HEK293 (cell line): ENCODE measurements around the gene MRPL21.

ENCODE experiments used
- CTCF ChIA-PET: fragments of 350-600 bp; formaldehyde crosslinking; extraction: SDS; loops from one replicate; lab custom pipeline; 2021; ENCODE audit warnings: antibody characterized with exemption; lab: Yijun Ruan, JAX
- POLR2A ChIA-PET: fragments of 300-600 bp; formaldehyde crosslinking; extraction: SDS; loops from one replicate; lab custom pipeline; 2020; ENCODE audit warnings: antibody characterized with exemption, inconsistent platforms; lab: Yijun Ruan, JAX
- H3K27ac ChIP-seq: fragments of 200-500 bp; sonication (Bioruptor generic); 2 replicates; pipeline ENCODE4 v1.5.1; 2014; ENCODE audit warnings: low read depth, low read length, control low read depth, inconsistent platforms; ENCODE audit errors: extremely low read depth
- H3K36me3 ChIP-seq, 2 experiments: fragments of 200-500 bp in 1 of 2; sonication (Bioruptor generic) in 1 of 2; 1 replicate in 1 of 2; 2 replicates in 1 of 2; pipeline ENCODE4 v1.5.1; 2014 to 2017; ENCODE audit warnings: inconsistent platforms in 2 of 2, low read length in 2 of 2; ENCODE audit not compliant: control insufficient read depth in 2 of 2, insufficient read depth in 1 of 2
- H3K4me1 ChIP-seq: fragments of 200-500 bp; sonication (Bioruptor generic); 2 replicates; pipeline ENCODE4 v1.5.1; 2014; ENCODE audit warnings: mild to moderate bottlenecking, low read length, inconsistent platforms; ENCODE audit not compliant: control insufficient read depth, insufficient read depth
- H3K4me3 ChIP-seq: 2 replicates; pipeline ENCODE4 v1.5.1; 2011; ENCODE audit warnings: low read depth, mild to moderate bottlenecking, control low read depth, low read length, moderate library complexity
- H3K9me3 ChIP-seq: fragments of 200-500 bp; sonication (Bioruptor generic); 2 replicates; pipeline ENCODE4 v1.5.1; 2014; ENCODE audit warnings: low read depth, low read length, inconsistent platforms; ENCODE audit not compliant: control insufficient read depth, insufficient read depth
- CTCF ChIP-seq: fragments of 450-650 bp; formaldehyde crosslinking; IDR thresholded peaks from 2 replicates; pipeline ENCODE4 v1.5.1; 2016; ENCODE audit warnings: missing biosample characterization, missing genetic modification characterization
- EGR2 ChIP-seq: fragments of 450-650 bp; formaldehyde crosslinking; IDR thresholded peaks from 2 replicates; pipeline ENCODE4 v1.5.1; 2016; ENCODE audit warnings: low read depth, missing biosample characterization, missing genetic modification characterization
- GLI4 ChIP-seq: fragments of 450-650 bp; formaldehyde crosslinking; IDR thresholded peaks from 2 replicates; pipeline ENCODE4 v1.5.1; 2016; ENCODE audit warnings: missing biosample characterization, missing genetic modification characterization
- INSM2 ChIP-seq: fragments of 450-650 bp; formaldehyde crosslinking; IDR thresholded peaks from 2 replicates; pipeline ENCODE4 v1.5.1; 2016; ENCODE audit warnings: missing biosample characterization, missing genetic modification characterization
- KLF7 ChIP-seq: fragments of 450-650 bp; formaldehyde crosslinking; IDR thresholded peaks from 2 replicates; pipeline ENCODE4 v1.5.1; 2016; ENCODE audit warnings: missing biosample characterization, missing genetic modification characterization, borderline replicate concordance
- OVOL3 ChIP-seq: fragments of 450-650 bp; formaldehyde crosslinking; IDR thresholded peaks from 2 replicates; pipeline ENCODE4 v1.5.1; 2016; ENCODE audit warnings: missing biosample characterization, missing genetic modification characterization
- PRDM1 ChIP-seq: fragments of 450-650 bp; formaldehyde crosslinking; IDR thresholded peaks from 2 replicates; pipeline ENCODE4; 2016; ENCODE audit warnings: missing biosample characterization, missing genetic modification characterization
- PRDM6 ChIP-seq: fragments of 450-650 bp; formaldehyde crosslinking; IDR thresholded peaks from 2 replicates; pipeline ENCODE4 v1.5.1; 2017; ENCODE audit warnings: missing biosample characterization, missing genetic modification characterization
- RBAK ChIP-seq: fragments of 450-650 bp; formaldehyde crosslinking; IDR thresholded peaks from 2 replicates; pipeline ENCODE4 v1.5.1; 2016; ENCODE audit warnings: missing biosample characterization, missing genetic modification characterization
- SCRT2 ChIP-seq: fragments of 450-650 bp; formaldehyde crosslinking; IDR thresholded peaks from 2 replicates; pipeline ENCODE4 v1.5.1; 2016; ENCODE audit warnings: missing biosample characterization, missing genetic modification characterization
- TSHZ1 ChIP-seq: fragments of 450-650 bp; formaldehyde crosslinking; IDR thresholded peaks from 2 replicates; pipeline ENCODE4 v1.5.1; 2016; ENCODE audit warnings: missing biosample characterization, missing genetic modification characterization, borderline replicate concordance
- YY2 ChIP-seq: fragments of 450-650 bp; formaldehyde crosslinking; IDR thresholded peaks from 2 replicates; pipeline ENCODE4 v1.5.1; 2016; ENCODE audit warnings: missing biosample characterization, missing genetic modification characterization
- ZBTB1 ChIP-seq: fragments of 450-650 bp; formaldehyde crosslinking; IDR thresholded peaks from 2 replicates; pipeline ENCODE4 v1.5.1; 2016; ENCODE audit warnings: missing biosample characterization, missing genetic modification characterization
- ZBTB26 ChIP-seq: fragments of 450-650 bp; formaldehyde crosslinking; optimal IDR thresholded peaks from 2 replicates; pipeline ENCODE3; 2016; ENCODE audit warnings: missing biosample characterization, mild to moderate bottlenecking, missing genetic modification characterization
- ZEB2 ChIP-seq: fragments of 450-650 bp; formaldehyde crosslinking; IDR thresholded peaks from 2 replicates; pipeline ENCODE4 v1.5.1; 2016; ENCODE audit warnings: missing biosample characterization, missing genetic modification characterization
- ZNF148 ChIP-seq: fragments of 450-650 bp; formaldehyde crosslinking; IDR thresholded peaks from 2 replicates; pipeline ENCODE4 v1.5.0; 2017; ENCODE audit warnings: missing biosample characterization, missing genetic modification characterization, borderline replicate concordance
- ZNF366 ChIP-seq: fragments of 450-650 bp; formaldehyde crosslinking; conservative IDR thresholded peaks from 2 replicates; pipeline ENCODE4 v1.5.1; 2016; ENCODE audit warnings: missing biosample characterization, missing genetic modification characterization
- ZNF433 ChIP-seq: fragments of 450-650 bp; formaldehyde crosslinking; IDR thresholded peaks from 2 replicates; pipeline ENCODE4 v1.5.1; 2016; ENCODE audit warnings: missing biosample characterization, missing genetic modification characterization, low read depth
- ZNF561 ChIP-seq: fragments of 450-650 bp; IDR thresholded peaks from 2 replicates; pipeline ENCODE4 v1.5.1; 2018; ENCODE audit warnings: missing biosample characterization, missing genetic modification characterization, borderline replicate concordance
- ZNF585B ChIP-seq: fragments of 450-650 bp; formaldehyde crosslinking; IDR thresholded peaks from 2 replicates; pipeline ENCODE4 v1.5.1; 2016; ENCODE audit warnings: missing biosample characterization, missing genetic modification characterization
- ZNF621 ChIP-seq: fragments of 450-650 bp; formaldehyde crosslinking; IDR thresholded peaks from 2 replicates; pipeline ENCODE4 v1.5.1; 2017; ENCODE audit warnings: missing biosample characterization, missing genetic modification characterization
- ZNF660 ChIP-seq: fragments of 450-650 bp; IDR thresholded peaks from 2 replicates; pipeline ENCODE4 v1.5.1; 2018; ENCODE audit warnings: missing biosample characterization, mild to moderate bottlenecking, missing genetic modification characterization
- ZNF791 ChIP-seq: fragments of 450-650 bp; formaldehyde crosslinking; IDR thresholded peaks from 2 replicates; pipeline ENCODE4 v1.5.1; 2016; ENCODE audit warnings: missing biosample characterization, missing genetic modification characterization

MRPL21 gene

GRCh38 chr11:68936358-68936636 is 32.7 kb upstream of the MRPL21 start:
- H3K36me3 ChIP-seq: peaks cover 0 to 90% of the 10 kb centered on the region in 2 experiments; a peak in 1 of 3 replicates
- no peak overlapping the region for H3K27ac ChIP-seq
- no peaks in the 10 kb centered on the region for H3K9me3 ChIP-seq
- ChIA-PET CTCF (no interaction called here), POLR2A (no interaction called here)
- H3K4me3 ChIP-seq: no peak overlapping the region
- TF ChIP-seq EGR2: no peak
- TF ChIP-seq ZNF621 (tag by site-specific recombination): no peak
- TF ChIP-seq GLI4 (tag by site-specific recombination): no peak
- no peak for TF ChIP-seq INSM2 (tag by site-specific recombination)
- no peak for TF ChIP-seq YY2 (tag by site-specific recombination)
- no peak for TF ChIP-seq PRDM6 (tag by site-specific recombination)
- no peak for TF ChIP-seq SCRT2 (tag by site-specific recombination)
- TF ChIP-seq ZBTB1 (tag by site-specific recombination): no peak
- no peak for TF ChIP-seq KLF7 (tag by site-specific recombination)
- no peak for TF ChIP-seq TSHZ1
- TF ChIP-seq ZEB2: no peak
- TF ChIP-seq ZNF148 (tag by site-specific recombination): no peak
- no peak for TF ChIP-seq RBAK
- H3K4me1 ChIP-seq: no peaks in the 10 kb centered on the region

- H3K27ac ChIP-seq: no peak overlapping the region
- H3K4me3 ChIP-seq: no peak overlapping the region
- peaks cover 0 to 93% of the 10 kb centered on the region in 2 experiments; a peak in 1 of 3 replicates for H3K36me3 ChIP-seq
- no peaks in the 10 kb centered on the region for H3K9me3 ChIP-seq
- H3K4me1 ChIP-seq: no peaks in the 10 kb centered on the region
- ChIA-PET CTCF (no interaction called here), POLR2A (interaction anchor here (0.5 kb wide), 1 partner anchor 109 kb away, joined by 5 read pairs; no protein-coding TSS in a partner anchor)
- no peak for TF ChIP-seq ZNF621 (tag by site-specific recombination)
- TF ChIP-seq ZNF366 (tag by site-specific recombination): no peak
- no peak for TF ChIP-seq ZNF791 (tag by site-specific recombination)
- no peak for TF ChIP-seq OVOL3
- TF ChIP-seq ZBTB26 (tag by site-specific recombination): no peak
- no peak for TF ChIP-seq PRDM1 (tag by site-specific recombination)
- no peak for TF ChIP-seq ZNF433 (tag by site-specific recombination)
- no peak for TF ChIP-seq ZNF585B
- no peak for TF ChIP-seq CTCF (tag by site-specific recombination)
- no peak for TF ChIP-seq ZNF561 (tag by site-specific recombination)
- TF ChIP-seq ZNF660 (tag by site-specific recombination): no peak
Measured at GRCh38 chr11:68935516-68936357, 32.1 kb upstream of the MRPL21 start.
